Lung (tissue), 12 donors: Measurements from ENCODE around the gene SHPK. TPM values are rescaled to one million over a fixed set of nuclear protein-coding genes. Genes with fewer than 3 reads are reported as not detected.

Experiments used
- ATAC-seq: fragments of 200-7000 bp; cut with Tn5 transposase; one replicate; pipeline ENCODE4 v1.9.1; 2020; ENCODE audit warnings: moderate number of reproducible peaks; ENCODE audit not compliant: insufficient read depth, low FRiP score
- DNase-seq, 3 donors: peaks; one replicate each; pipeline ENCODE4 v3.0.0-alpha.2; 2013 to 2017
- H3K27ac ChIP-seq, 2 donors: one replicate each; pipeline ENCODE4 v1.5.1; 2013; ENCODE audit warnings: mild to moderate bottlenecking in 2 of 2, moderate library complexity in 2 of 2, control low read depth in 1 of 2, inconsistent platforms in 1 of 2, low read depth in 1 of 2, low read length in 1 of 2
- H3K27me3 ChIP-seq, 3 donors: one replicate each; pipeline ENCODE4 v1.5.1; 2013; ENCODE audit warnings: low read length in 2 of 3; ENCODE audit not compliant: control insufficient read depth in 3 of 3, insufficient read depth in 3 of 3
- H3K36me3 ChIP-seq, 4 donors: one replicate each; pipeline ENCODE4 v1.5.1; 2013; ENCODE audit warnings: low read length in 4 of 4, mild to moderate bottlenecking in 1 of 4, moderate library complexity in 1 of 4; ENCODE audit not compliant: control insufficient read depth in 4 of 4, insufficient read depth in 4 of 4
- H3K4me1 ChIP-seq, 5 donors: one replicate each; pipeline ENCODE4 v1.5.1; 2013; ENCODE audit warnings: low read length in 5 of 5, mild to moderate bottlenecking in 2 of 5, moderate library complexity in 1 of 5; ENCODE audit not compliant: control insufficient read depth in 5 of 5, insufficient read depth in 5 of 5
- H3K4me3 ChIP-seq: one replicate; pipeline ENCODE4 v1.5.1; 2013; ENCODE audit warnings: mild to moderate bottlenecking, control low read depth, moderate library complexity
- H3K9ac ChIP-seq, 2 donors: one replicate each; pipeline ENCODE4 v1.5.1; 2013; ENCODE audit warnings: low read length in 2 of 2, control low read depth in 1 of 2; ENCODE audit not compliant: insufficient read depth in 1 of 2
- H3K9me3 ChIP-seq, 4 donors: one replicate each; pipeline ENCODE4 v1.5.1; 2013; ENCODE audit warnings: low read length in 3 of 4, mild to moderate bottlenecking in 1 of 4, moderate library complexity in 1 of 4; ENCODE audit not compliant: control insufficient read depth in 4 of 4, insufficient read depth in 3 of 4
- WGBS, 2 donors: extraction: QIAGEN DNeasy Blood & Tissue Kit; methylation state at CpG; one replicate each; pipeline ENCODE4 v1.1.7; 2013; 5-methylcytosine and 5-hydroxymethylcytosine counted together
- polyA plus RNA-seq, 2 donors: library from polyadenylated mRNA; stranded (reverse); fragments of 200-250 nt; gene quantifications; one replicate each; pipeline ENCODE4 v1.2.1, GENCODE V29; 2013
- total RNA-seq, 2 donors: library from RNA; depleted of rRNA in 1 of 2; stranded (reverse); fragments of >200 nt in 1 of 2; gene quantifications; one replicate each; pipeline ENCODE4 v1.2.1, GENCODE V29; 2014 to 2021
- TF ChIP-seq, protein P1 (sequence below): IDR thresholded peaks from 2 replicates; pipeline ENCODE4 v1.5.1; 2012; ENCODE audit warnings: mild to moderate bottlenecking; ENCODE audit errors: control extremely low read depth, extremely low read depth
- donor health status: control.
- donor health status: control.
- donor health status: Bipolar disorder and iron deficiency.
- donor health status: healthy.
- donor health status: DM: yes; HTN: yes; CAD: no.

SHPK gene
- total and polyA plus RNA-seq, 4 donors = 4.9 to 16.8 (median 11.3) TPM

GRCh38 chr17:3626831-3627768 is 8.9 kb downstream of the SHPK start:
- H3K9me3 ChIP-seq = no peaks in the 10 kb centered on the region
- ATAC-seq (no peak), DNase-seq (no peak)
- H3K36me3 ChIP-seq = peaks cover 4 to 39% (median 30%) of the 10 kb centered on the region in 4 donors
- TF ChIP-seq, protein P1, sequence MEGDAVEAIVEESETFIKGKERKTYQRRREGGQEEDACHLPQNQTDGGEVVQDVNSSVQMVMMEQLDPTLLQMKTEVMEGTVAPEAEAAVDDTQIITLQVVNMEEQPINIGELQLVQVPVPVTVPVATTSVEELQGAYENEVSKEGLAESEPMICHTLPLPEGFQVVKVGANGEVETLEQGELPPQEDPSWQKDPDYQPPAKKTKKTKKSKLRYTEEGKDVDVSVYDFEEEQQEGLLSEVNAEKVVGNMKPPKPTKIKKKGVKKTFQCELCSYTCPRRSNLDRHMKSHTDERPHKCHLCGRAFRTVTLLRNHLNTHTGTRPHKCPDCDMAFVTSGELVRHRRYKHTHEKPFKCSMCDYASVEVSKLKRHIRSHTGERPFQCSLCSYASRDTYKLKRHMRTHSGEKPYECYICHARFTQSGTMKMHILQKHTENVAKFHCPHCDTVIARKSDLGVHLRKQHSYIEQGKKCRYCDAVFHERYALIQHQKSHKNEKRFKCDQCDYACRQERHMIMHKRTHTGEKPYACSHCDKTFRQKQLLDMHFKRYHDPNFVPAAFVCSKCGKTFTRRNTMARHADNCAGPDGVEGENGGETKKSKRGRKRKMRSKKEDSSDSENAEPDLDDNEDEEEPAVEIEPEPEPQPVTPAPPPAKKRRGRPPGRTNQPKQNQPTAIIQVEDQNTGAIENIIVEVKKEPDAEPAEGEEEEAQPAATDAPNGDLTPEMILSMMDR = no peak
- H3K4me1 ChIP-seq = no peaks in the 10 kb centered on the region
- WGBS, 2 donors = 80 to 86% methylated on average over 16 of the region's 16 CpGs
- H3K27me3 ChIP-seq = no peaks in the 10 kb centered on the region
- no peak overlapping the region for H3K4me3 ChIP-seq
- H3K9ac ChIP-seq = no peak overlapping the region
- H3K27ac ChIP-seq = peak overlapping the region in 1 of 2 donors; percentile 22

DNA sequence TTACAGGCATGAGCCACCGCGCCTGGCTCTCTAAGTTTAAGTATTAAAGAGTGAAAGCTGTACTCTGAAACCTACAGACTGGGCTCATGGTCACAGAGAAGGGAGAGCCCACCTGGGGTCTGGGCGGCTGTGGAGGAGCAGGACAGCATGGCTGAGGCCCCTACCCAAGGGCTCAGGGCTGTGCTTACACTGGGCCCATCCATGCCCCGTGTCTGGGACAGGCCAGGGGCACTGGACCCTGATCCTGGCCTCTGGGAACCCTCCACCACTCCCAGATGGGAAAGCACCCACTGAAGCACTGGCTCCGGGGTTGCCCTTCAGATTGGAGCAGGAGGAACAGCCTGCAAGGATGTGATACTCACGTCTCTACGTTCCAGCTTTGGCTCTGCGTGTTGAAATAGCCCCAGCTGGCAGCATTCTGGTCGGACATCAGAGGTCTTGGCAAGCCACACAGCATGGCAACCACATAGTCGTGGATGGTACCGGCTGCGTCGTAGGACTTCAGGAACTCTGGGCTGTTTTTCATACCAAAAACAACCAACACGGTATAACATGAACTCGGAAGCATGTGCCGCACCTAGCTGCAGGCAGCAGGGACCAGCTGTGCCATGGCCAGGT is 13.0 kb downstream of the SHPK start:
- DNase-seq = no peak

GRCh38 chr17:3621146-3621720 is 14.8 kb downstream of the SHPK start:
- ATAC-seq (no peak), DNase-seq (no peak)
- H3K9ac ChIP-seq = no peak overlapping the region
- WGBS, 2 donors = 94% methylated on average over 8 of the region's 8 CpGs
- no peaks in the 10 kb centered on the region for H3K27me3 ChIP-seq
- no peak overlapping the region for H3K4me3 ChIP-seq
- peaks cover 0 to 2% (median 0%) of the 10 kb centered on the region in 4 donors for H3K9me3 ChIP-seq
- H3K4me1 ChIP-seq = no peaks in the 10 kb centered on the region
- TF ChIP-seq, protein P1 = no peak
- H3K36me3 ChIP-seq = peaks cover 13 to 61% (median 43%) of the 10 kb centered on the region in 4 donors
- H3K27ac ChIP-seq = no peak overlapping the region

More for the DNA sequence above, 13.0 kb downstream of the SHPK start:
- Histone ChIP-seq H3K27me3 (no peaks in the 10 kb centered on the region), H3K9me3 (no peaks in the 10 kb centered on the region), H3K36me3 (peaks cover 9 to 49% (median 42%) of the 10 kb centered on the region in 4 donors), H3K4me1 (no peaks in the 10 kb centered on the region), H3K9ac (no peak overlapping the region), H3K27ac (no peak overlapping the region), H3K4me3 (no peak overlapping the region)
- ATAC-seq = no peak
- TF ChIP-seq, protein P1 = no peak
- WGBS, 2 donors = 95 to 97% methylated on average over 16 of the region's 16 CpGs
